ENCODE measurements around the gene ERMP1.
"Not testable (repeated sequence)": the region's sequence is repeated elsewhere in the genome, so short reads cannot be mapped to it uniquely, and the experiment has no call there.

The ERMP1 gene

GRCh38 chr9:5800969-5801738, 31.8 kb downstream of the ERMP1 start (continued):
- TF ChIP-seq, protein P1, sequence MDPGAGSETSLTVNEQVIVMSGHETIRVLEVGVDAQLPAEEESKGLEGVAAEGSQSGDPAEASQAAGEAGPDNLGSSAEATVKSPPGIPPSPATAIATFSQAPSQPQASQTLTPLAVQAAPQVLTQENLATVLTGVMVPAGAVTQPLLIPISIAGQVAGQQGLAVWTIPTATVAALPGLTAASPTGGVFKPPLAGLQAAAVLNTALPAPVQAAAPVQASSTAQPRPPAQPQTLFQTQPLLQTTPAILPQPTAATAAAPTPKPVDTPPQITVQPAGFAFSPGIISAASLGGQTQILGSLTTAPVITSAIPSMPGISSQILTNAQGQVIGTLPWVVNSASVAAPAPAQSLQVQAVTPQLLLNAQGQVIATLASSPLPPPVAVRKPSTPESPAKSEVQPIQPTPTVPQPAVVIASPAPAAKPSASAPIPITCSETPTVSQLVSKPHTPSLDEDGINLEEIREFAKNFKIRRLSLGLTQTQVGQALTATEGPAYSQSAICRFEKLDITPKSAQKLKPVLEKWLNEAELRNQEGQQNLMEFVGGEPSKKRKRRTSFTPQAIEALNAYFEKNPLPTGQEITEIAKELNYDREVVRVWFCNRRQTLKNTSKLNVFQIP (CRISPR knock-in tag; IDR thresholded peaks at IDR 0.05; ENCODE audit: borderline replicate concordance, low read depth), result no peak
- TF ChIP-seq TSHZ2 (CRISPR knock-in tag; IDR thresholded peaks at IDR 0.05), result no peak
- TF ChIP-seq ZC3H10 (CRISPR knock-in tag; IDR thresholded peaks at IDR 0.05), result no peak

- ATAC-seq, result not testable (repeated sequence)
Measured at GRCh38 chr9:5800378-5800777, 32.5 kb downstream of the ERMP1 start.

DNA sequence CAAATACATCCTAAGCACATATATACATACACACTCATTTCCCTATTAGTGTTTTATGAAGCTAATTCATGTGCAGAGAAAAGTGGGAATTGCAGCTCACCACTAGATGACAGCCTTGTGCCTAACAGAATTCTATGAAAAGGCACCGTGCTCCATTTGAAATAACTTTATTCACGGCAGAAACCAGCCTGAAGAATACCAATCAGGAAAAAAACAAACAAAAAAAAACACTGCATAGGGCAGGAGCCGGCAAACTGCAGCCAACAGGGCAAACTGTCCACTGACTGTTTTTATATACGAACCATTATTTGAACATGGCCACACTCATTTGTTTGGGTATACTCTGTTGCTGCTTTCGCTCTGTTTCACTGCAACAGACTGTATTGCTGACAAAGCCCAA, 33.6 kb downstream of the ERMP1 start:
- no peak for TF ChIP-seq OSR1 (CRISPR knock-in tag; IDR thresholded peaks at IDR 0.05)
- no peak for TF ChIP-seq CSDC2 (CRISPR knock-in tag; IDR thresholded peaks at IDR 0.05)
- TF ChIP-seq, protein P2, sequence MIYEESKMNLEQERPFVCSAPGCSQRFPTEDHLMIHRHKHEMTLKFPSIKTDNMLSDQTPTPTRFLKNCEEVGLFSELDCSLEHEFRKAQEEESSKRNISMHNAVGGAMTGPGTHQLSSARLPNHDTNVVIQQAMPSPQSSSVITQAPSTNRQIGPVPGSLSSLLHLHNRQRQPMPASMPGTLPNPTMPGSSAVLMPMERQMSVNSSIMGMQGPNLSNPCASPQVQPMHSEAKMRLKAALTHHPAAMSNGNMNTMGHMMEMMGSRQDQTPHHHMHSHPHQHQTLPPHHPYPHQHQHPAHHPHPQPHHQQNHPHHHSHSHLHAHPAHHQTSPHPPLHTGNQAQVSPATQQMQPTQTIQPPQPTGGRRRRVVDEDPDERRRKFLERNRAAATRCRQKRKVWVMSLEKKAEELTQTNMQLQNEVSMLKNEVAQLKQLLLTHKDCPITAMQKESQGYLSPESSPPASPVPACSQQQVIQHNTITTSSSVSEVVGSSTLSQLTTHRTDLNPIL (CRISPR knock-in tag; IDR thresholded peaks at IDR 0.05; ENCODE audit: low read depth), result no peak
- peak; percentile 88 for ATAC-seq

DNA sequence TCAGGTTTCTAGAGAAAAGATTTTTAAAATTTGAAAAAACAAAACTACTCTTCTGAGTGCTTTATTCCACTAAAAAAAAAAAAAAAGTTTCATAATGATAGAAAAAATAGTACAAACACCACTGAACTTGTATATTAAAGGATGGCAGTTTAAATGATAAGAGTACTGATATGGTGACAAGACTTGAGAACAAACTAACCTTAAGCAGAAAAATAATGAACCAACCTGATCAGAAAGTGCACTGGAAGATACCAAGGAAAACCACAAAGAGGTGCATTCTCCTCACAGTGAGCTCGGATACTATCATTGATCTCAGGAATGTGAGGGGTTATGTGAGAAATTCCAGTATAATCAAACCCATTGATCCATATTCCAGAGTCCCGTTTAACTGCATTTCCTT, 34.3 kb downstream of the ERMP1 start:
- no peak for ATAC-seq
- TF ChIP-seq ZNF8 (CRISPR knock-in tag; IDR thresholded peaks at IDR 0.05) (no peak), RARB (CRISPR knock-in tag; IDR thresholded peaks at IDR 0.05) (no peak), TCF4 (CRISPR knock-in tag; IDR thresholded peaks at IDR 0.05; ENCODE audit: borderline replicate concordance) (no peak), ARNTL (CRISPR knock-in tag; IDR thresholded peaks at IDR 0.05; ENCODE audit: borderline replicate concordance, low read depth) (no peak), ISL1 (CRISPR knock-in tag; IDR thresholded peaks at IDR 0.05) (no peak), ZFP3 (CRISPR knock-in tag; IDR thresholded peaks at IDR 0.05) (no peak), ZFP30 (CRISPR knock-in tag; IDR thresholded peaks at IDR 0.05) (no peak), ZC3H10 (CRISPR knock-in tag; IDR thresholded peaks at IDR 0.05) (no peak), BACH2 (CRISPR knock-in tag; IDR thresholded peaks at IDR 0.05; ENCODE audit: borderline replicate concordance) (no peak), PPARA (CRISPR knock-in tag; IDR thresholded peaks at IDR 0.05; ENCODE audit: borderline replicate concordance) (no peak)
- TF ChIP-seq, protein P3, sequence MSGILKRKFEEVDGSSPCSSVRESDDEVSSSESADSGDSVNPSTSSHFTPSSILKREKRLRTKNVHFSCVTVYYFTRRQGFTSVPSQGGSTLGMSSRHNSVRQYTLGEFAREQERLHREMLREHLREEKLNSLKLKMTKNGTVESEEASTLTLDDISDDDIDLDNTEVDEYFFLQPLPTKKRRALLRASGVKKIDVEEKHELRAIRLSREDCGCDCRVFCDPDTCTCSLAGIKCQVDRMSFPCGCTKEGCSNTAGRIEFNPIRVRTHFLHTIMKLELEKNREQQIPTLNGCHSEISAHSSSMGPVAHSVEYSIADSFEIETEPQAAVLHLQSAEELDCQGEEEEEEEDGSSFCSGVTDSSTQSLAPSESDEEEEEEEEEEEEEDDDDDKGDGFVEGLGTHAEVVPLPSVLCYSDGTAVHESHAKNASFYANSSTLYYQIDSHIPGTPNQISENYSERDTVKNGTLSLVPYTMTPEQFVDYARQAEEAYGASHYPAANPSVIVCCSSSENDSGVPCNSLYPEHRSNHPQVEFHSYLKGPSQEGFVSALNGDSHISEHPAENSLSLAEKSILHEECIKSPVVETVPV (CRISPR knock-in tag; IDR thresholded peaks at IDR 0.05), result no peak
- TF ChIP-seq, protein P1 (CRISPR knock-in tag; IDR thresholded peaks at IDR 0.05; ENCODE audit: borderline replicate concordance, low read depth), result no peak

DNA sequence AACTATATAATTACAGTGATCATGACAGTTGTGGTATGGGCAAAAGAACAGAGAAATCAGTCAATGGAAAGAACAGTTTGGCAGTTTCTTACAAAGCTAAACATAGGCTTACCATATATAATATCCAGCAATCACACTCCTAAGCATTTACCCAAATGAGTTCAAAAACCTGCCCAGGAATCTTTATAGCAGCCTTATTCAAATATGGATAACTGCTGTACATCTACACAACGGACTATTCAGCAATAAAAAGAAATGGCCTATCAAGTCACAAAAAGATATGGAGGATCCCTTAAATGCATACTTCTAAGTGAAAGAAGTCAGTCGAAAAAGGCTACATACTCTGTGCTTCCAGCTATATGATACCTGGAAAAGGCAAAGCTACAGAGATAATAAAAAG, 36.6 kb downstream of the ERMP1 start:
- TF ChIP-seq ISL1 (CRISPR knock-in tag; IDR thresholded peaks at IDR 0.05) (no peak), ZC3H10 (CRISPR knock-in tag; IDR thresholded peaks at IDR 0.05) (no peak)
- TF ChIP-seq, protein P1 (CRISPR knock-in tag; IDR thresholded peaks at IDR 0.05; ENCODE audit: borderline replicate concordance, low read depth), result no peak
- TF ChIP-seq, protein P2 (CRISPR knock-in tag; IDR thresholded peaks at IDR 0.05; ENCODE audit: low read depth), result no peak

More for the DNA sequence above, 36.6 kb downstream of the ERMP1 start:
- ATAC-seq, result no peak

Measured in SK-N-SH treated with all-trans-retinoic acid at 6 μM for 48 hours (cell line).